IgD-negative memory B cell (primary cell): ENCODE data around the gene DDN. TPM values are rescaled to one million over a fixed set of nuclear protein-coding genes. Genes with fewer than 3 reads are reported as not detected.

ENCODE experiments used
- H3K27ac Mint-ChIP-seq, 3 donors: one replicate each; pipeline ENCODE4 v1.8.0; 2020 to 2022; ENCODE audit warnings: mild to moderate bottlenecking in 3 of 3, mixed read lengths in 3 of 3, moderate library complexity in 1 of 3
- H3K27me3 Mint-ChIP-seq: one replicate; pipeline ENCODE4 v1.8.0; 2021; ENCODE audit warnings: mixed read lengths
- H3K36me3 Mint-ChIP-seq: one replicate; pipeline ENCODE4 v1.8.0; 2020; ENCODE audit warnings: mild to moderate bottlenecking, mixed read lengths
- H3K4me1 Mint-ChIP-seq, 3 donors: one replicate each; pipeline ENCODE4 v1.8.0; 2020 to 2022; ENCODE audit warnings: mixed read lengths in 3 of 3, mild to moderate bottlenecking in 1 of 3
- H3K4me3 Mint-ChIP-seq, 4 donors: one replicate each; pipeline ENCODE4 v1.8.0; 2020 to 2022; ENCODE audit warnings: mild to moderate bottlenecking in 4 of 4, mixed read lengths in 4 of 4, moderate library complexity in 3 of 4
- H3K9me3 Mint-ChIP-seq, 3 donors: one replicate each; pipeline ENCODE4 v1.8.0; 2020 to 2021; ENCODE audit warnings: mixed read lengths in 3 of 3, mild to moderate bottlenecking in 1 of 3
- polyA plus RNA-seq: library from polyadenylated mRNA; unstranded; fragments of 300-500 nt; fragmentation: Illumina TruSeq; gene quantifications from one replicate; pipeline ENCODE4 v1.2.3, GENCODE V29; 2021

DDN gene
- polyA plus RNA-seq, 1 donor from 2014 or later = not detected

DNA sequence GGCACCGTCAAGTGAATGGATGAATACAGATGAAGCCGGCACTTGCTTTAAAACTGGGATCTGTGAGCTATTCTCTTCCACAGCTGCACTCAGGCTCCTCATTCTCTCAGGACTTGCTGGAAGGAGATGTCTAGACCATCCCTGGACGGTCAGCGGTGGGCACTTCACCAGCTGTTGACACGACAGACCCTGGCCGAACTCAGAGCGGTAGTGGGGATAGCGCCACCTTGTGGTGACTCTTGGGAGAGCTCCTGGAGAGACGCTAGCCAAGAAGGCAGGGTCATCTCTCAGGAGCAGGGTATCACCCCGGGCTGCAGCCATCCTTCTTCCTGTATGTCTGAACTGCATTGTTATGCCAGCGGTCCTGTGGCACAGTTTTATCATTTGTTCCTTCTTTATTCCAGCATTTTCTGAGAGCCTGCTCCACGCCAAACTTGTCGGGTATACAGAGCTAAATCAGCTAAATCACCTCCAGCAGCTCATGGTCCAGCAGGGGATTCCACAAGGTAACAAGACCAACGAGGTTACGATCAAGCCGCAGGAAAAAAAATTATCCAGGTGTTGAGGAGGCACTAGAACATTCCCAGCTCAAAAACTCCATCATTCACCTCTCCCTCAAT, 11.0 kb downstream of the DDN start:
- Mint-ChIP-seq H3K27ac (no peak overlapping the region), H3K4me1 (no peaks in the 10 kb centered on the region), H3K27me3 (peaks cover 27% of the 10 kb centered on the region), H3K36me3 (no peaks in the 10 kb centered on the region), H3K9me3 (no peaks in the 10 kb centered on the region), H3K4me3 (no peak overlapping the region)

DNA sequence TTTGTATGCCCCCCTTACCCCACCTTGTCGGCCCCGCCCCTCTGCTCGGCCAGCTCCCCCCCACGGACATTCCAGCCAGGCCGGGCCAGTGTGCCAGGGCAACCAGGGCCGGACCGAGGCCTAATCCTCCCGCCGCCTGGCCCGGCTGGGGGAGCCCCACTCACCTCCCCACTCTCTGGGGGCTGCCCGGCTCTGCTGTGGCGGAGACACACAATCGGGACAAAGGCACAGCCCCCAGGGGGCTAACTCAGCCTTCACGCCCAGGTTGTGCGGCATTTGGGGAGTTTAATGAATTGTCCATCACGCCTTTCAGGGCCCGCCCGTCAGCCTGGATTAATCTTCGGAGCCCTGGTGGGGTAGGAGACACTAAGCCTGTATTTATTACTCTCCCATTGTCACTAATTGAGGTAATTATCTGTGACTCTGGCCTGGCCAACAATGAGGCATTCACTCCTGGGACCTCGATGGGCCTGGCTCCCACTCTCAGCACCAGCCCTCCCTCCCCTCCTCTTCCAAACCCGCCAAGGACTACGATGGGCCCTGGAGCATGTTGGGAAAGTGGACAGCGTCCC, 12.4 kb downstream of the DDN start:
- Mint-ChIP-seq H3K27me3 (peaks cover 29% of the 10 kb centered on the region), H3K4me3 (no peak overlapping the region), H3K36me3 (no peaks in the 10 kb centered on the region), H3K27ac (peak overlapping the region in 1 of 3 donors; percentile 86), H3K9me3 (no peaks in the 10 kb centered on the region), H3K4me1 (peaks cover under 1 to 4% (median under 1%) of the 10 kb centered on the region in 3 donors)

DNA sequence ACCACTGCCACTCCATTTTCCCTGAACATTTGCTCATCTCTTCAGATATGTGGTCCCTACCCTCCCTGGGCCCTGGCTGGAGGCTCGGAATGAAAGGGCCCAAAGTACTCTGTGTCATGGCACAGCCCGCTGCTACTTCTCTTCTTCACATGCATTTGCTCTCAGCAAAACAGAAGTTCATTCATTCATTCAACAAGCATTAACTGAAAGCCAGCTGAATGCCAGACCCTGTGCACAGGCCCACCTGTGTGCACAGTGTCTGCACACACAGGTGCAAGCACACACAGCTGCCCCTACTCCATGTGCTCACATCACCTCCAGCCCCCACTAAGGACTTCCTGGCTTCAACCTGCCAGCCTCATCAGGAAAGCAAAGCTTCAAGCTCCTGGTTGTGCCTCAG, 13.3 kb downstream of the DDN start:
- H3K4me1 Mint-ChIP-seq = peaks cover 6 to 11% (median 7%) of the 10 kb centered on the region in 3 donors
- peaks cover 2% of the 10 kb centered on the region for H3K36me3 Mint-ChIP-seq
- H3K27me3 Mint-ChIP-seq = peaks cover 33% of the 10 kb centered on the region
- H3K27ac Mint-ChIP-seq = no peak overlapping the region
- no peak overlapping the region for H3K4me3 Mint-ChIP-seq
- no peaks in the 10 kb centered on the region for H3K9me3 Mint-ChIP-seq

DNA sequence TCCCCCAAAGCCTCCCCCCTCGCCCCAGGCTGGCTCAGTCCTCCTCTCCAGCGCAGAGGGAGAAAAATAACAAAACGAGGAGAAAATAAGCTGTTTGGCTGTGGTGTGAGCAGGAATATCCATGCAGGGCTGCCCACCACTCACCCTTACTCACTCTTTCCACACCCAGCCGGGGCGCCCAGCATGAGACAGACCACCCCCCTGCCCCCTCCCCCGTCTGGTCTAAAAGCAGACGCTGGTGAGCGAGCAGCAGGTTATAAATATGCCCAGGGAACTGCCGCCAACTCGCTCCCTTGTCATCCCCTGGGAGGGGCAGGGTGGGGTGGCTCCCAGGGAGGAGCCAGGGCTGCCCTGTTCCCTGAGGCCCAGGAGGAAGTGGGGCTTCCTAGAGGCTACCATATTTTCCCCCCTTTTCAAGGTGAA, 13.7 kb downstream of the DDN start:
- peaks cover 2% of the 10 kb centered on the region for H3K36me3 Mint-ChIP-seq
- H3K27ac Mint-ChIP-seq = no peak overlapping the region
- H3K4me1 Mint-ChIP-seq = peaks cover 7 to 15% (median 11%) of the 10 kb centered on the region in 3 donors
- no peak overlapping the region for H3K4me3 Mint-ChIP-seq
- H3K27me3 Mint-ChIP-seq = peaks cover 35% of the 10 kb centered on the region
- H3K9me3 Mint-ChIP-seq = no peaks in the 10 kb centered on the region

DNA sequence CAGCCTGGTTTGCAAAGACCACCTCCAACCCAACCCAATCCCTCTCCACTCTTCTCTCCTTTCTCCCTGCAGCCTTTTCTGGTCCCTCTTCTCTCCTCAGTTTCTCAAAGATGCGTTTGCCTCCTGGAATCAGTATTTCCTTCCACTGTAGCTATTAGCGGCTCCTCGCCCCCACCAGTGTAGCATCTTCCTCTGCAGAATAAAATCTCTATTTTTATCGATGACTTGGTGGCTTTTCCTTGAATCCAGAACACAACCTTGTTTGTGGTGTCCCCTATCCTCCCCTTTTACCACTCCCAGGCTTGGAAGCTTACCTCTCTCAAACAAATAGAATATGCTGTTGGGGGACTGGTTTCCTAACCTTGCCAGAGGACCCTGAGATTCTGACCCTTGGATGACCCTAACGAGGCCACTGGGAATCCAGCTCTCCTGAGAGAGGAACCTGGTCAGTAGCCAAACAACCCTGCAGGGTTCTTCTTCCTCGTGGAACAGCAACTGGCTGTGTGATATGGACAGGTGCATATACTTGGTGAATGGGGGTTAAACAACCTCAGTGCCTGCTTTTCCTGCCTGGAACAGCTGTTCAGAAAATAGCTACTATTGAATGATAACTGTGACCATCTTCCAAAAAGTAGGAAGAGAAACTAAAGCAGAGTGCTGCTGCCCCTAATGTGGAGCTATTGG, 16.6 kb downstream of the DDN start:
- H3K36me3 Mint-ChIP-seq = peaks cover 2% of the 10 kb centered on the region
- no peaks in the 10 kb centered on the region for H3K9me3 Mint-ChIP-seq
- peak overlapping the region; percentile 41 to 97 (median 83) for H3K27ac Mint-ChIP-seq
- peaks cover 31% of the 10 kb centered on the region for H3K27me3 Mint-ChIP-seq
- H3K4me1 Mint-ChIP-seq = peaks cover 17 to 26% (median 19%) of the 10 kb centered on the region in 3 donors
- H3K4me3 Mint-ChIP-seq = peak overlapping the region; percentile 58 to 96 (median 89)

DNA sequence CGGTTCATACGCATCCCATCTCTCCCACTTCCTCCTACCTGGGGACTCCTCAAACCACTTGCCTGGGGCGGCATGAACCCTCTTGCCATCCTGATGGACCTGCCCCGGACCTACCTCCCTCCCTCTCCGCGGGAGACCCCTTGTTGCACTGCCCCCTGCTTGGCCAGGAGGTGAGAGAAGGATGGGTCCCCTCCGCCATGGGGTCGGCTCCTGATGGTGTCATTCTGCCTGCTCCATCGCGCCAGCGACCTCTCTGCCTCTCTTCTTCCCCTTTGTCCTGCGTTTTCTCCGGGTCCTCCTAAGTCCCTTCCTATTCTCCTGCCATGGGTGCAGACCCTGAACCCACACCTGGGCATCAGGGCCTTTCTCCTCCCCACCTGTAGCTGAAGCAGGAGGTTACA, 17.4 kb downstream of the DDN start:
- peak overlapping the region; percentile 83 to 97 (median 90) for H3K27ac Mint-ChIP-seq
- H3K9me3 Mint-ChIP-seq = no peaks in the 10 kb centered on the region
- peaks cover 17 to 31% (median 21%) of the 10 kb centered on the region in 3 donors for H3K4me1 Mint-ChIP-seq
- peak overlapping the region; percentile 86 to 96 (median 94) for H3K4me3 Mint-ChIP-seq
- peaks cover 35% of the 10 kb centered on the region for H3K27me3 Mint-ChIP-seq
- H3K36me3 Mint-ChIP-seq = peaks cover 2% of the 10 kb centered on the region

DNA sequence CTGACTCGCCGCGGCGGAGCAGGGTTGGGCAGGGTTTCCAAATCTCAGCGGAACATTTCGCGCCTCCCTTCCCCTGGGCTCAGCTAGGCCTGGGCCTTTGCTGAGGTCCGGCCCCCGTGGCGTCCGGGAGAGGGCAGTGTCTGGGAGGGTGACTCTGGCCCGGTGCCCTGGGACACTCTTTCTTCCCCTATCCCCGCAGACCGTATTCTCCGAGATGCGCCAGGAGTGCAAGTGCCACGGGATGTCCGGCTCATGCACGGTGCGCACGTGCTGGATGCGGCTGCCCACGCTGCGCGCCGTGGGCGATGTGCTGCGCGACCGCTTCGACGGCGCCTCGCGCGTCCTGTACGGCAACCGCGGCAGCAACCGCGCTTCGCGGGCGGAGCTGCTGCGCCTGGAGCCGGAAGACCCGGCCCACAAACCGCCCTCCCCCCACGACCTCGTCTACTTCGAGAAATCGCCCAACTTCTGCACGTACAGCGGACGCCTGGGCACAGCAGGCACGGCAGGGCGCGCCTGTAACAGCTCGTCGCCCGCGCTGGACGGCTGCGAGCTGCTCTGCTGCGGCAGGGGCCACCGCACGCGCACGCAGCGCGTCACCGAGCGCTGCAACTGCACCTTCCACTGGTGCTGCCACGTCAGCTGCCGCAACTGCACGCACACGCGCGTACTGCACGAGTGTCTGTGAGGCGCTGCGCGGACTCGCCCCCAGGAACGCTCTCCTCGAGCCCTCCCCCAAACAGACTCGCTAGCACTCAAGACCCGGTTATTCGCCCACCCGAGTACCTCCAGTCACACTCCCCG, 18.0 kb downstream of the DDN start:
- Mint-ChIP-seq H3K4me3 (peak overlapping the region; percentile 86 to 96 (median 94)), H3K9me3 (no peaks in the 10 kb centered on the region), H3K27ac (peak overlapping the region; percentile 83 to 97 (median 90)), H3K27me3 (peaks cover 36% of the 10 kb centered on the region), H3K36me3 (peaks cover 2% of the 10 kb centered on the region), H3K4me1 (peaks cover 19 to 31% (median 21%) of the 10 kb centered on the region in 3 donors)

DNA sequence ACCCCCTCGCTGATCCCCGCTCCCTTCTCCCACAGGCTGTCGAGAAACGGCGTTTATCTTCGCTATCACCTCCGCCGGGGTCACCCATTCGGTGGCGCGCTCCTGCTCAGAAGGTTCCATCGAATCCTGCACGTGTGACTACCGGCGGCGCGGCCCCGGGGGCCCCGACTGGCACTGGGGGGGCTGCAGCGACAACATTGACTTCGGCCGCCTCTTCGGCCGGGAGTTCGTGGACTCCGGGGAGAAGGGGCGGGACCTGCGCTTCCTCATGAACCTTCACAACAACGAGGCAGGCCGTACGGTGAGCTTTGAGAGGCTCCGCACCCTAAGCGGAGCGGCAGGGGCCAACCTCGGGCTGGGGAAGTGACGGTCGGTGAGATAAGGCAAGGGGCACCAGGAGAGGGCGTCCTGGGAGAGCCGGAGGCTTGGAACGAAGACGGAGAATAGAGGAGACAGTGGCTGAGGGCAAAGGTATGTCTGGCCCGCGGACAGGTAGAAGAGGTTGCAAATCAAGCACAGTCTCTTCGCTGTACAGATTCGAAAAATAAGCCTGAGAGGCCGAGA, 18.7 kb downstream of the DDN start:
- H3K27ac Mint-ChIP-seq = peak overlapping the region in 2 of 3 donors; percentile 83 to 88
- peaks cover 33% of the 10 kb centered on the region for H3K27me3 Mint-ChIP-seq
- H3K4me3 Mint-ChIP-seq = peak overlapping the region; percentile 86 to 96 (median 94)
- H3K9me3 Mint-ChIP-seq = no peaks in the 10 kb centered on the region
- peaks cover 2% of the 10 kb centered on the region for H3K36me3 Mint-ChIP-seq
- H3K4me1 Mint-ChIP-seq = peaks cover 21 to 31% (median 22%) of the 10 kb centered on the region in 3 donors

DNA sequence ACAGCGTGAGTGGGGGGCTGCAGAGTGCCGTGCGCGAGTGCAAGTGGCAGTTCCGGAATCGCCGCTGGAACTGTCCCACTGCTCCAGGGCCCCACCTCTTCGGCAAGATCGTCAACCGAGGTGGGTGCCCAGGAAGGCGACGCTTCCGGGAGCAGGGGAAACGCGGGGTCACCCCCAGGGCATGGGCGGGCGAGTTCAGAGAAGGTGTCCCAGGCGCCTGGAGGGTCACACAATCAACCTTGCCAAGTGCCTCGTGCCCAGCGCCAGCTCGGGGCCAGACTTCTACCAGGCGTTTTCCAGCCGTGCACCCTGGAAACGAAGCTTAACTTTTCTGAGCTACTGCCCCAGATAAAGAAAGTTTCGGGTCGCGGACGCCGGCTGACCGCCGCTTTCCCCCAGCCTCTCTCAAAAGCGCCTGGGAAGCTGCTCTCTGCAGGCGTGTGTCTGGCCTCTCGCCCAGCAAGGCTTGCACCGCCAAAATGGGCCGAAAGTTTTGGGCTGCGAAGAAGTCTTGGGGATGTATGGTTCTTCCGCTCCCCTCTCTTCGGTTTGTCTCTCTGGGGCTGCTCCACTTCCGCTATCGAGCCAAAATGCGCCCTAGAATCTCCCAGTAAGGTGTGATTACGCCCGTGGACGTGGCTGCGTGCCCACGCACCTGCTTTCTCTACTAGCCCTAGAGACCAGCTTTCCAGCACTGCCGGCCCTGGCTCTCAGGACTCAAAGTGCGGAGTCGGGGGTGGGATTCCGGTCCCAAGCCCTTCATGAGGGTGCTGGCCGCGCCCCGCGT, 19.4 kb downstream of the DDN start:
- H3K9me3 Mint-ChIP-seq = no peaks in the 10 kb centered on the region
- H3K4me1 Mint-ChIP-seq = peaks cover 21 to 31% (median 22%) of the 10 kb centered on the region in 3 donors
- peak overlapping the region; percentile 86 to 96 (median 94) for H3K4me3 Mint-ChIP-seq
- peaks cover 33% of the 10 kb centered on the region for H3K27me3 Mint-ChIP-seq
- H3K27ac Mint-ChIP-seq = peak overlapping the region in 2 of 3 donors; percentile 83 to 91
- peaks cover 2% of the 10 kb centered on the region for H3K36me3 Mint-ChIP-seq

DNA sequence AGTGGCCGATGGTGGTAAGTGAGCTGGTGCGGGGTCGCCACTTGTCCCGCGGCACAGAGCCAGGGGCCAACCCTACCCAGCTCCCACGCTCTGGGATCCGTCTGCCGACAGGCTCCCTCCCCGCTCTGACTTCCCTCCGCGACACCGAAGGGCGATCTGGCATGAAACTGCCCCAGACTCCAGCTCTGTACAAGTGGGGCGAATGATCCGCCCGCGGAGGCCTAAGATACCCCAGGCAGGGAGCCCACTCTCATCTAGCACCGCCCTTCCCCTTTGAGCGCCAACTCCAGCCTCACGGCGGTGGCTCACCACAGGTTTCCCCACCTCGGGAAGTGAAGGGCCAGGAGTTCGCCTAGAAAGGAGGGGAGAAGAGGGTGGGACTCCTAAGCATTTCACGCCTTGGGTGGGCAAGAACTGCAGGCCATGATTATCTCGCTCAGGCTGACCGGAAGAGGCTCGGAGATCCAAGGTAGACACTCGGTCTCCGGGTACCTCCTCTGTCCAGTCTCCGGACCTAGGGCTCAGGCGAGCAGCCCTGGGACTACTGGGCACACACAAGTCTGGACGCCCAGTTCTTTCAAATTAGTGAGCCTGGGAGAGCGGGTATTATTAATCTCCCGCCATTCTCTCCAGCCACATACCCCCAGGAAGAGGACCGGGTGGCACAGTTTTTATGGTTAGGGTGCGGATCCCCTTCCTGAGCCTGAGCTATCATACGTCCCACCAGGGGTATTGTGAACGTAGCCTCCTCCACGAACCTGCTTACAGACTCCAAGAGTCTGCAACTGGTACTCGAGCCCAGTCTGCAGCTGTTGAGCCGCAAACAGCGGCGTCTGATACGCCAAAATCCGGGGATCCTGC, 20.2 kb downstream of the DDN start:
- Mint-ChIP-seq H3K4me1 (peaks cover 21 to 31% (median 22%) of the 10 kb centered on the region in 3 donors), H3K9me3 (no peaks in the 10 kb centered on the region), H3K27me3 (peaks cover 33% of the 10 kb centered on the region), H3K27ac (peak overlapping the region; percentile 65 to 84 (median 83)), H3K36me3 (peaks cover 2% of the 10 kb centered on the region), H3K4me3 (peak overlapping the region; percentile 86 to 96 (median 94))

DNA sequence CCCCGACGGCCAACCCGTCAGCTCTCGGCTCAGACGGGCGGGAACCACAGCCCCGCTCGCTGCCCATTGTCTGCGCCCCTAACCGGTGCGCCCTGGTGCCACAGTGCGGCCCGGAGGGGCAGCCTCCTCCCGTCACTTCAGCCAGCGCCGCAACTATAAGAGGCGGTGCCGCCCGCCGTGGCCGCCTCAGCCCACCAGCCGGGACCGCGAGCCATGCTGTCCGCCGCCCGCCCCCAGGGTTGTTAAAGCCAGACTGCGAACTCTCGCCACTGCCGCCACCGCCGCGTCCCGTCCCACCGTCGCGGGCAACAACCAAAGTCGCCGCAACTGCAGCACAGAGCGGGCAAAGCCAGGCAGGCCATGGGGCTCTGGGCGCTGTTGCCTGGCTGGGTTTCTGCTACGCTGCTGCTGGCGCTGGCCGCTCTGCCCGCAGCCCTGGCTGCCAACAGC, 20.9 kb downstream of the DDN start, which contains the start of gene WNT1:
Gene WNT1, plus strand, starts transcription at position 32 of the 450 bp plus-strand sequence. Its CDS starts 329 bp downstream, at position 361.
- H3K27ac Mint-ChIP-seq = peak within 1 kb of the TSS; percentile 65 to 84 (median 83)
- H3K9me3 Mint-ChIP-seq = no peaks in the 10 kb centered on the region

DNA sequence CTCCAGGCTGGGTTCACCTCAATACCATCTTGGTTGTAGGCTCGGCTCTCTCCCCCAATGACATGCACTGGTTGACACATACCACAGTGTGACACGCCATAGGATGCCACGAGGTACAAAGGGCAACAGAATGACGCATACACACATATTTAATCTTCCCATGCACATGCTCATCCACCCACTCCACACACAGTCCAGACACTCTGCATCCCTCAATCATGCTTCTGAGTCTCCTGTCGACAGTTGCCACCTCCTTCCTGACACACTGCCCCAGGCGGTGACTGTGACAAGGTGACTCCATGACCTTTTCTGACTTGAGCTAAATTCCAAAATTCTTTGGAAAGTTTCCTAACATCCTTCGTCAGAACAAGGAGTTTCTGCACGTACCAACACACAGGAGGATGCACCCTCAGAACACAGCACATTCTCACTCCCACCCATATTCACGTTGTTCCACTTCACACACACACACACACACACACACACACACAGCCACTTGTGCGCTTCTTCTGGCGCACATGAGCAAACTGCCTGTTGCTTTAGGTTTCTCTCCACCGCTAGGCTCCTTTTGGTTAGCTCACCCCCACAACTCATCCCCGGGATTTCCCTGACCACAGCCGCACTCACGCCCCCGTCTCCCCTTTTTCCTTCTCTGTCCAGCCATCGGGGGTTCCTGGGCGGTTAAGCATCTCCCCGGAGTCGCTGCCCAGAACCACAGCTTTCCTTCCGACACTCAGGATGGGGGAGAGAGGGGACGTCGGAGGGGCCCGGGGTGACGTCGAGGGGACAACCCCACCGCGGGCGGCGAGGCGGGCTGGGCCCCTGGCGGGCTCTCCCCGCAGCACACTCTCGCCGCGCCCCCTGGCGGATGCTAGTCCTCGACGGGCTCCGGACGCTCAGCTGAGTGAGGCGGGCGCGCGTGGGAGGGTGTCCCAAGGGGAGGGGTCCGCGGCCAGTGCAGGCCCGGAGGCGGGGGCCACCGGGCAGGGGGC, 21.6 kb downstream of the DDN start:
- peak overlapping the region; percentile 61 to 82 (median 74) for H3K4me3 Mint-ChIP-seq
- peak overlapping the region; percentile 49 to 84 (median 50) for H3K27ac Mint-ChIP-seq
- peaks cover 21 to 32% (median 22%) of the 10 kb centered on the region in 3 donors for H3K4me1 Mint-ChIP-seq
- no peaks in the 10 kb centered on the region for H3K9me3 Mint-ChIP-seq
- peaks cover 2% of the 10 kb centered on the region for H3K36me3 Mint-ChIP-seq
- H3K27me3 Mint-ChIP-seq = peaks cover 44% of the 10 kb centered on the region

More for the DNA sequence above, 20.9 kb downstream of the DDN start, which contains the start of gene WNT1:
- Mint-ChIP-seq H3K36me3 (peaks cover 2% of the 10 kb centered on the region), H3K27me3 (peaks cover 37% of the 10 kb centered on the region), H3K4me1 (peaks cover 21 to 31% (median 22%) of the 10 kb centered on the region in 3 donors), H3K4me3 (peak within 1 kb of the TSS; percentile 86 to 96 (median 94))
